Fibroblast of upper back skin (primary cell): Measurements from ENCODE around the gene CR1L.
"Not testable (repeated sequence)": the region's sequence is repeated elsewhere in the genome, so short reads cannot be mapped to it uniquely, and the experiment has no call there.

Experiments used
- DNase-seq: peaks from one replicate; pipeline ENCODE4 v3.0.0-alpha.2; 2013

The CR1L gene

GRCh38 chr1:207690551-207690950 is 45.6 kb downstream of the CR1L start:
- DNase-seq = not testable (repeated sequence)

- DNase-seq = no peak
Measured at GRCh38 chr1:207691010-207691409, 46.1 kb downstream of the CR1L start.

GRCh38 chr1:207691841-207692240 is 46.9 kb downstream of the CR1L start:
- peak; percentile 22 for DNase-seq

GRCh38 chr1:207692291-207692690 is 47.4 kb downstream of the CR1L start:
- not testable (repeated sequence) for DNase-seq

- DNase-seq = no peak
Measured at GRCh38 chr1:207695891-207696290, 51.0 kb downstream of the CR1L start.

GRCh38 chr1:207698822-207699483 is 54.0 kb downstream of the CR1L start:
- DNase-seq = peak; percentile 66

- DNase-seq = no peak
Measured at GRCh38 chr1:207702317-207702716, 57.4 kb downstream of the CR1L start.

GRCh38 chr1:207703712-207704111 is 58.8 kb downstream of the CR1L start:
- DNase-seq = no peak

GRCh38 chr1:207708004-207708403 is 63.1 kb downstream of the CR1L start:
- DNase-seq = not testable (repeated sequence)

GRCh38 chr1:207711285-207711684 is 66.4 kb downstream of the CR1L start:
- DNase-seq = no peak

GRCh38 chr1:207712701-207713100 is 67.8 kb downstream of the CR1L start:
- DNase-seq = not testable (repeated sequence)

GRCh38 chr1:207713529-207713928 is 68.6 kb downstream of the CR1L start:
- DNase-seq = no peak

GRCh38 chr1:207719234-207719633 is 74.3 kb downstream of the CR1L start:
- DNase-seq = no peak

GRCh38 chr1:207728200-207728858 is 83.4 kb downstream of the CR1L start:
- DNase-seq = not testable (repeated sequence)

- not testable (repeated sequence) for DNase-seq
Measured at GRCh38 chr1:207737503-207738157, 92.7 kb downstream of the CR1L start.

GRCh38 chr1:207738158-207738659 is 93.3 kb downstream of the CR1L start:
- not testable (repeated sequence) for DNase-seq

- DNase-seq = no peak
Measured at GRCh38 chr1:207740207-207740606, 95.3 kb downstream of the CR1L start.

- DNase-seq = no peak
Measured at GRCh38 chr1:207742850-207743555, 98.1 kb downstream of the CR1L start.

- DNase-seq = no peak
Measured at GRCh38 chr1:207744000-207744534, 99.1 kb downstream of the CR1L start.

- peak; percentile 62 for DNase-seq
Measured at GRCh38 chr1:207745285-207745684, 100.4 kb downstream of the CR1L start.

- no peak for DNase-seq
Measured at GRCh38 chr1:207745839-207746767, 101.2 kb downstream of the CR1L start.
